NCI-H128 (cell line): ENCODE measurements around the gene TGM5.
A peak's percentile ranks its signal among the peaks of the same experiment; 100 is the strongest.
"Not testable (repeated sequence)": the region's sequence is repeated elsewhere in the genome, so short reads cannot be mapped to it uniquely, and the experiment has no call there.

ENCODE experiments used
- DNase-seq: peaks from one replicate; lab custom pipeline; 2025; ENCODE audit not compliant: unreplicated experiment; lab: John Stamatoyannopoulos, UW

TGM5 gene

DNA sequence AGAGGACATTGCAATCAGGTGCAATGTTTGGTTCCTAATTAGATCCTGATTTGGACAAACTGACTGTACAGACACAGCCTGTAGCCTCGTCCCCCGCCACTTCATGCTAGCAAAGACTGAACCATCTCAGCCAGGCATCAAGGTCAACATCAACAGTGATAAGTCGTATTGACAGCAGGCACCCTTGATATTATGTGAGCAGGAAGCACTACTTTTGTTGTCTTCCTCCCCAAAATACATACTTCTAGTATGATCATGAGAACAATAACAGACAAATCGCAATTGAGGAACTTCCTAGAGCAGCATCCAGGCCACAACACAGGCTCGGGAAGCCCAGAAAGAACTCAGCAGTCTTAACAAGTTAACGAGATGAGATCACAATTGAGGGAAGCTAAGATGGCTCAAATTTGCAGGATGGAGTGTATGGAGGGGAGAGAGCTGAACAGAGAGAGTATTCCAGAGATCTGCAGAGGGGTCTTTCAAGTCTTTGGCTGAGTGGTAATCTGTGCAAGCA, 20.4 kb downstream of the TGM5 start:
- DNase-seq = no peak

DNA sequence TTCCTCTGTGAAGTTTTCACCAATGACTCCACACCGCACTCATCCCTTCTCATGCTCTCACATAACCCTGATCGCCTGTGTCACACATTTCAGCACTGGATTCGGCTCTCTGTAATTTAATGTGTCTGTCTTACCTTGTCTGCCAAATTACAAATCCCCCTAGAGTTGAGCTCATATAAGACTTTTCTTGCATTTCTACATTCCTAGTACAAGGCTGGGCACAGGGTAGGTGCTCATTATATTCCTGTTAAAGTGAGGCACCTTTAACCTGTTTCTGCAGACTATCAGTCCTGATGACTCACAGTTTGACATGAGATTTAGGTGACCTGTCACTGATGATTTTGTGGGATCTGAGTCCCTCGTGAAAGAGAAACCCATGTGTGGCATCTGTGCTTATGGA, 22.6 kb downstream of the TGM5 start:
- no peak for DNase-seq

GRCh38 chr15:43243020-43243645, 23.6 kb downstream of the TGM5 start:
- no peak for DNase-seq

GRCh38 chr15:43242616-43243015, 24.1 kb downstream of the TGM5 start:
- DNase-seq = no peak

DNA sequence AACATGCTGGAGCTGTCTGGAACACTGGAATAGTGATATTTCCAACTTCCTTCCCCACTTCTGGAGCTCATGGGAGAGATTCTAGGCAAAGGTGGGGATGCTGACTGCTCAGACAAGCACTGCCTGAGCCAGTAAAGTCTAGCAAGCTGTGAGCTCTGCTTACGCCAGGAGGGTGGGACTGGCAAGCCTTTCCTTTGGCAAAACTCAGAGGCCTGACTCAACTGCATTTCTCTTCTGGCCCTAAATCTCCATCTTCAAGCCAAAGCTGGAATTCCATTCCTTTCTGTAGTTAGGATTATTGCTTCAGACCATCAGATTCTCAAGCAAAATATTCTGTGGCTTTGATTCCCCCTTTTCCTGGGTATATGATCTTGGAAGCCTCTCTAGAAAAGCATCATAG, 25.6 kb downstream of the TGM5 start:
- no peak for DNase-seq

DNA sequence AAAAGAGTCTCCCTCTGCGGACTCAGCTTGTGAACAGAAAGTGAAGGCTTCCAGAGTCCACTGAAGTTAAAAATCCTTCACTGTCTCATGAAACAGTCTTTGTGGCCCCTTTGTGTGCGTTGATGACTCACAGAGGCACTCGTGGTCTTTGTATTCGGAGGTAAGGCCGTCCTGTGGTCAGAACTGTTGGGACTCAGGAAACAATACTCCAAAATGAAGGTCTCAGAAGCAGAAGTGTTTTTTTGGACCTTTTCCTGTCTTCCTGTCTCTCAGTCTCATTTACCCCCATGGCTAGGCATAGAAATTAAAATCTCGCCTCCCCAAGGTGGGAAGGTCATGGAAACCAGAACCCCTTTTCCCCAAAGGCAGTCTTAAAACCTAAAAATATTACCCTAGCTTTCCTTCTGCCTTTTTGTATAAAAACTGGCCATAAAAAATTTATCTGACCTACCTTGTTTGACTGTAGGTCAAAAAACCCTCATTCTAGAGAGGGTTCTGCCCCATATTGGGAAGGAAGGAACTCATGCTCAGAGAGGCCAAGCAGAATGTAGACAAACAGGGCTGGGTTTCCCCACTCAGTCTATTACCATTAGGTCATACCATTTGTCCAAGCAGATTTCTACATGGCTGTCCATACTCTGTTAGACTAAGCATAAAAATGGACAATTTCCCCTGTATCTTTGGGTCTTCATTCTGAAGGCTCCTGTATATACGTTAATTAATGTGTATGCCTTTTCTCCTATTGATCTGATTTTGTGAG, 26.8 kb downstream of the TGM5 start:
- DNase-seq = no peak

GRCh38 chr15:43238671-43239131, 28.0 kb downstream of the TGM5 start:
- no peak for DNase-seq

- DNase-seq = no peak
Measured at GRCh38 chr15:43237842-43238470, 28.8 kb downstream of the TGM5 start.

DNA sequence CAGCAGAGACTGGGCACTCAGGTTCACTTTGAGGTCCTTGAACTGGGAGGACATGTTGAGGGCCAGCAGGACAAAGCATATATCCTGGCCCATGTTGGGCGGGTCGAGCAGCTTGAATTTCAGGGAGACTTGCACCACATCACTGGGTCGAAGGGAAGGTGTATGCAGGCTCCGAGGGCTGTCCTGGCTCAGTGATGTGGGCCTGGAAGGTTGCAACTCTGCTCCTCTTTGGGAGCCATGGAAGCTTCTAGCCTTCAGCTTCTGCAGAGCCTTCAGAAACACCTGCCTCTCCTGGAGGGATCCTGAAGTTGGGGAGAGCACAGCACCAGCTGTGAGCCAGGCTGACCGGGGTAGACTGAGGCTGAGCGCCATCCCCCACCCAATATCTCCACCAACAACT, 31.2 kb downstream of the TGM5 start:
- DNase-seq = no peak

DNA sequence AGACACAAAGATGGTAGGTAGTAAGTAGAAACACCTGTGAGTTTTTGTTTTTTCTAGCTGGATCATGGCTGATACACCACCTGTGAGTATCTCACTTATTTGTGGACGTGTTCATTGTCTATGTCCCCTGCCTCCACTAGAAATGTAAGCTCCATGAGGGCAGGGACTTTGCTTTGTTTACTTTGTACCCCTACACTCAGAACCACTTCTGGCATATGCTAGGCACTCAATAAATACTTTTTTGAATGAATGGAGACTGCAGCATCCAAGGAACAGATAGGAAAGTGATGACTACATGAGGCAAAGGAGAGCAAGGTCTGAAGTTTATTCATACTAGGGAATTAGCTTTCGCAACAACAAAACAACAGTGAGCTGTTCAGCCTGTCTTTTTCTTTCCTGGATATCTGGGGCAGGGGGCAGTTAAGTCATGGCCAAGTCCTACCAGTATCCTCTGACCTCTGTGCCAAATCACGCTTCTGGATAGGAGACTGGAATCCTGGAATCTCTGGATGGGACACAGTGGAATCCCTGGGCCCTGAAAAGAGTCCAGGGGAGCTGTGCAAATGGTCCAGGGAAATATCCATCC, 34.3 kb downstream of the TGM5 start:
- DNase-seq = no peak

DNA sequence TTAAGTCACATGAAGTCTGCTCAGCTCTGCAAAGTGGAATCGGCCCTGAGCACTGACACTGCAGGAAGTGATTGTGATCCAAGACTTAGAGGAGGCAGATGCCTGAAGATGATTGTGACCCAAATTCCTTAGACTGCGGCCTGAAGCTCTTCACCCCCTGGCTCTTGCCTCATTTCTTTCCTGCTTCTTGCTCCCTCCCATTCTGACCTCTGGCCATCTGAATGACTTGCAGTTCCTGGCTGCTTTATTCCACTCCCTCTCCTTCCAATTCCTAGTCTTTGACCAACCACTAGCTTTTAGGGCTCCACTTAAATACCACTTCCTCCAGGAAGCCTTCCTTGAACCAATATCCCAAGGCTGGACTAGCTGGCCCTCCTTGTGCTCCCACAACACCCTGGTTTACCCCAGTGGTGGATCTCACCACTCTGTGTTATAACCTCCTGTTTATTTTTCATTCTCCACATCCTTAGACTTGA, 36.0 kb downstream of the TGM5 start:
- DNase-seq = no peak

DNA sequence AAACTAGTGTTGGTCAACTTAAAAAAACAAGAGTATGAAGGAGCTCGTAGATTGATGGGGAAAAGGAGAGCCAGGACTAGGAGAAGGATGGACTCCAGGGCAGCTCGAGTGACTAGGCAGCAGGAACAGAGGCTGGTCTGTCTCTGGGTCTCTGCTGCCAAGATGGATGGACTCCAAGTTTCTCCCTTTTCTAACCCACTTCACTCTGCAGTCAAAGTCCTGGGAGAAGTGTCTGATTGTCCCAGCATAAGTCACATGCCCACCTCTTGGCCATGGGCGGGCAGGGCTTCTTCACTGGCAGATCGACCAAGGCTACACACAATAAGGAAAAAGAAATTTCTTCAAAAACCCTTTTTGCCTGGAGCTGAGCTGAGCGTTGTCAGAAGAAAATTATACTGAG, 36.8 kb downstream of the TGM5 start:
- DNase-seq = no peak

GRCh38 chr15:43226436-43227305, 40.1 kb downstream of the TGM5 start:
- DNase-seq = no peak

DNA sequence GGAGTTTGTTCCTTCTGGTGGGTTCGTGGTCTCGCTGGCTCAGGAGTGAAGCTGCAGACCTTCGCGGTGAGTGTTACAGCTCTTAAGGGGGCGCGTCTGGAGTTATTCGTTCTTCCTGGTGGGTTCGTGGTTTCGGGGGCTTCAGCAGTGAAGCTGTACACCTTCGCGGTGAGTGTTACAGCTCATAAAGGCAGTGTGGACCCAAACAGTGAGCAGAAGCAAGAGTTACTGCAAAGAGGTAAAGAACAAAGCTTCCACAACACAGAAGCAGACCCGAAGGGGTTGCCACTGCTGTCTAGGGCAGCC, 40.8 kb downstream of the TGM5 start:
- DNase-seq = not testable (repeated sequence)

DNA sequence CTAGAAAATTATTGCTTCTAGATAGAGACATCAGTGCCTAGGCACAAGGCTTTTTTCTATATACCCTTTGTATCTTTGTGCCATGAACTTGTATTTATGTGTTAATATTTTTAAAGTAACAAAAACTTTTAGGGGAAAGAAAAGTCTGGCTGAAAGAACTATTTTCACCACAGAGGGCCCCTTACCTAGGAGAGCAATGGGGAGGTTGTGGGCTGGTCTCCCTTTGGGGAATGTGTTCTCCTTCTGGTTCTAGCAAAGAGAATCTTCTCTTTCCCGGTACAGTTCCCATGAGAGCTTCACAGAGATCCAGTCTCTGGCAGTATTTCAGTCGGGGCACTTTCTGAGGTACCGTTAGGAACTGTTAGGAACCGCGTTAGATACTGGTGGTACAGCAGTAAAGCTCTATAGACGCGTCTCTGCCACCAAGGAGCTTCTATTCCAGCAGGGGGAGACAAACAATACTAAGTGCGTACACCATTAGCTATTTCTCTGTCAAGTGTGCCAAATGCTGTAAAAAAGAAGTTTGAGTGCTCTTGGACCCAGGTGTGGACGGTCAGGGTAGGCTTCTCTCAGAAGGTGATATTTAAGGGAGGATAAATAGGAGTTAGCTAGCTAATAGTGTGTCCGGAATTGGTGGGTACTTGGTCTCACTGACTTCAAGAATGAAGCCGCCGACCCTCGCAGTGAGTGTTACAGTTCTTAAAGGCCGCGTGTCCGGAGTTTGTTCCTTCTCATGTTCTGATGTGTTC, 41.4 kb downstream of the TGM5 start:
- DNase-seq = peak; percentile 2

GRCh38 chr15:43221422-43221821, 45.3 kb downstream of the TGM5 start:
- no peak for DNase-seq

GRCh38 chr15:43220991-43221403, 45.7 kb downstream of the TGM5 start, which contains the start of gene EPB42:
EPB42 (minus strand) TSS chr15:43221018; CDS start chr15:43220825, 193 bp downstream.
- no peak for DNase-seq

- DNase-seq = no peak
Measured at GRCh38 chr15:43219929-43220928, 46.5 kb downstream of the TGM5 start.
